Prostate gland (tissue), 2 donors: ENCODE data around the gene SPSB4. TPM values are rescaled to one million over a fixed set of nuclear protein-coding genes. Genes with fewer than 3 reads are reported as not detected.
A peak's percentile ranks its signal among the peaks of the same experiment; 100 is the strongest.

Experiments
- DNase-seq: peaks from one replicate; pipeline ENCODE4 v3.0.0-alpha.2; 2019; ENCODE audit warnings: low spot score
- H3K27ac ChIP-seq, 2 donors: fragments of 200-600 bp; sonication (generic); 2 replicates each; pipeline ENCODE4 v1.5.1; 2017 to 2019
- H3K27me3 ChIP-seq: fragments of 200-600 bp; sonication (generic); replicated peaks from 2 replicates; pipeline ENCODE4 v1.5.1; 2019; ENCODE audit not compliant: insufficient read depth
- H3K36me3 ChIP-seq, 2 donors: fragments of 200-600 bp; sonication (generic); 1 replicate in 1 of 2; 2 replicates in 1 of 2; pipeline versions ENCODE4 v1.5.1 to v1.8.1; 2017 to 2019
- H3K4me1 ChIP-seq: fragments of 200-600 bp; sonication (generic); replicated peaks from 2 replicates; pipeline ENCODE4 v1.5.1; 2019
- H3K4me3 ChIP-seq, 2 donors: fragments of 200-600 bp; sonication (generic); 2 replicates each; pipeline ENCODE4 v1.5.1; 2017 to 2019
- H3K9me3 ChIP-seq: fragments of 200-600 bp; sonication (generic); 2 replicates; pipeline ENCODE4 v1.5.1; 2017
- POLR2A ChIP-seq: fragments of 450-650 bp; IDR thresholded peaks from one replicate; pipeline ENCODE4 v1.6.1; 2016; ENCODE audit warnings: antibody characterized with exemption, mild to moderate bottlenecking
- POLR2AphosphoS5 ChIP-seq: sonication (generic); formaldehyde crosslinking; IDR thresholded peaks from one replicate; pipeline ENCODE4 v1.6.1; 2017; ENCODE audit warnings: antibody characterized with exemption
- WGBS: methylation state at CpG from one replicate; pipeline ENCODE4 v1.1.5; 2018; 5-methylcytosine and 5-hydroxymethylcytosine counted together
- intact Hi-C: fragments of 100-400 bp; cut with DNase I; formaldehyde crosslinking; loops from one replicate; pipeline ENCODE4 v1.14.2; 2022
- total RNA-seq, 2 donors: library from RNA; depleted of rRNA; stranded (reverse); fragments of >200 nt; gene quantifications; one replicate each; pipeline ENCODE4 v1.1.0, GENCODE V29; 2016
- TF ChIP-seq, protein P1 (sequence below), 4 experiments: fragments of 200-600 bp in 2 of 4; fragments of 450-650 bp in 2 of 4; sonication (generic) in 2 of 4; IDR thresholded peaks; 1 replicate in 3 of 4; 2 replicates in 1 of 4; pipeline ENCODE4 v1.5.1; 2016 to 2019; ENCODE audit warnings: antibody characterized with exemption in 4 of 4, mild to moderate bottlenecking in 2 of 4, moderate library complexity in 2 of 4

The SPSB4 gene
- total RNA-seq, 2 donors from 2014 or later = 1.0 TPM; not detected in 1

DNA sequence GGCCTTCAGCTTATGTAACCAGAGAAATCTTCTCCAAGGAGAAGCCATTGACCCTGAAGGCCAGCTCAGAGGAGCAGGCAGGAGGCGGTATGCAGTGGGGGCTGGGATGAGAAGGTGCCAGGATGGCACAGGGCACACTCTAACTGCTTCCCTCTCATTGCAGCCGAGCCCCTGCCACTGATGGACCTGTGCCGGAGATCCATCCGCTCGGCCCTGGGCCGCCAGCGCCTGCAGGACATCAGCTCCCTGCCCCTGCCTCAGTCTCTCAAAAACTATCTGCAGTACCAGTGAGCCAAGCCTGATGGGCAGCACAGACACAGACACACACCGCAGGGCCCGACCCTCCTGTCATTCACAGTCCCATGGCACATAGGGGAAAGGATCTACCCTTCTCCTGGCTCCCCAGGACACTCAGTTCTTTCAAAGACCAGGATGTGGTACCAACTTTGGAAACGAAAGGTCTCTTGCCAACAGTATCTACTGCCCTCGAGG lies 95.9 kb downstream of the SPSB4 start:
- no peaks in the 10 kb centered on the region for H3K36me3 ChIP-seq
- TF ChIP-seq, protein P1, sequence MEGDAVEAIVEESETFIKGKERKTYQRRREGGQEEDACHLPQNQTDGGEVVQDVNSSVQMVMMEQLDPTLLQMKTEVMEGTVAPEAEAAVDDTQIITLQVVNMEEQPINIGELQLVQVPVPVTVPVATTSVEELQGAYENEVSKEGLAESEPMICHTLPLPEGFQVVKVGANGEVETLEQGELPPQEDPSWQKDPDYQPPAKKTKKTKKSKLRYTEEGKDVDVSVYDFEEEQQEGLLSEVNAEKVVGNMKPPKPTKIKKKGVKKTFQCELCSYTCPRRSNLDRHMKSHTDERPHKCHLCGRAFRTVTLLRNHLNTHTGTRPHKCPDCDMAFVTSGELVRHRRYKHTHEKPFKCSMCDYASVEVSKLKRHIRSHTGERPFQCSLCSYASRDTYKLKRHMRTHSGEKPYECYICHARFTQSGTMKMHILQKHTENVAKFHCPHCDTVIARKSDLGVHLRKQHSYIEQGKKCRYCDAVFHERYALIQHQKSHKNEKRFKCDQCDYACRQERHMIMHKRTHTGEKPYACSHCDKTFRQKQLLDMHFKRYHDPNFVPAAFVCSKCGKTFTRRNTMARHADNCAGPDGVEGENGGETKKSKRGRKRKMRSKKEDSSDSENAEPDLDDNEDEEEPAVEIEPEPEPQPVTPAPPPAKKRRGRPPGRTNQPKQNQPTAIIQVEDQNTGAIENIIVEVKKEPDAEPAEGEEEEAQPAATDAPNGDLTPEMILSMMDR (IDR thresholded peaks at IDR 0.05) = no peak
- no peak for TF ChIP-seq POLR2A
- TF ChIP-seq POLR2AphosphoS5 = no peak
- H3K4me1 ChIP-seq = no peaks in the 10 kb centered on the region
- no peak for DNase-seq
- WGBS = 92% methylated on average over 11 of the region's 11 CpGs
- H3K9me3 ChIP-seq = no peaks in the 10 kb centered on the region
- H3K27me3 ChIP-seq = no peaks in the 10 kb centered on the region
- H3K27ac ChIP-seq = no peak overlapping the region
- intact Hi-C loops = no loop called here
- H3K4me3 ChIP-seq = no peak overlapping the region

GRCh38 chr3:141147657-141148056 lies 96.5 kb downstream of the SPSB4 start:
- no peaks in the 10 kb centered on the region for H3K9me3 ChIP-seq
- TF ChIP-seq POLR2A (no peak), POLR2AphosphoS5 (peak; percentile 48)
- TF ChIP-seq, protein P1 (IDR thresholded peaks at IDR 0.05) = no peak
- H3K4me1 ChIP-seq = no peaks in the 10 kb centered on the region
- H3K27ac ChIP-seq = no peak overlapping the region
- intact Hi-C loops = no loop called here
- no peaks in the 10 kb centered on the region for H3K27me3 ChIP-seq
- 41% methylated on average over 9 of the region's 9 CpGs for WGBS
- peak; percentile 60 for DNase-seq
- no peak overlapping the region for H3K4me3 ChIP-seq
- H3K36me3 ChIP-seq = no peaks in the 10 kb centered on the region

GRCh38 chr3:141148169-141148568 lies 97.0 kb downstream of the SPSB4 start:
- H3K36me3 ChIP-seq = no peaks in the 10 kb centered on the region
- no peak for TF ChIP-seq POLR2AphosphoS5
- TF ChIP-seq POLR2A = no peak
- TF ChIP-seq, protein P1 (IDR thresholded peaks at IDR 0.05) = no peak
- WGBS = 93% methylated on average over 6 of the region's 6 CpGs
- H3K27ac ChIP-seq = no peak overlapping the region
- no peaks in the 10 kb centered on the region for H3K9me3 ChIP-seq
- no peak overlapping the region for H3K4me3 ChIP-seq
- H3K27me3 ChIP-seq = no peaks in the 10 kb centered on the region
- intact Hi-C loops = no loop called here
- no peak for DNase-seq
- no peaks in the 10 kb centered on the region for H3K4me1 ChIP-seq

GRCh38 chr3:141148770-141149169 lies 97.6 kb downstream of the SPSB4 start:
- DNase-seq = no peak
- no peak overlapping the region for H3K4me3 ChIP-seq
- TF ChIP-seq POLR2AphosphoS5 (no peak), POLR2A (no peak)
- TF ChIP-seq, protein P1 (IDR thresholded peaks at IDR 0.05) = no peak
- no peak overlapping the region for H3K27ac ChIP-seq
- H3K4me1 ChIP-seq = no peaks in the 10 kb centered on the region
- H3K36me3 ChIP-seq = no peaks in the 10 kb centered on the region
- intact Hi-C loops = no loop called here
- 95% methylated on average over 2 of the region's 2 CpGs for WGBS
- H3K27me3 ChIP-seq = no peaks in the 10 kb centered on the region
- no peaks in the 10 kb centered on the region for H3K9me3 ChIP-seq

DNA sequence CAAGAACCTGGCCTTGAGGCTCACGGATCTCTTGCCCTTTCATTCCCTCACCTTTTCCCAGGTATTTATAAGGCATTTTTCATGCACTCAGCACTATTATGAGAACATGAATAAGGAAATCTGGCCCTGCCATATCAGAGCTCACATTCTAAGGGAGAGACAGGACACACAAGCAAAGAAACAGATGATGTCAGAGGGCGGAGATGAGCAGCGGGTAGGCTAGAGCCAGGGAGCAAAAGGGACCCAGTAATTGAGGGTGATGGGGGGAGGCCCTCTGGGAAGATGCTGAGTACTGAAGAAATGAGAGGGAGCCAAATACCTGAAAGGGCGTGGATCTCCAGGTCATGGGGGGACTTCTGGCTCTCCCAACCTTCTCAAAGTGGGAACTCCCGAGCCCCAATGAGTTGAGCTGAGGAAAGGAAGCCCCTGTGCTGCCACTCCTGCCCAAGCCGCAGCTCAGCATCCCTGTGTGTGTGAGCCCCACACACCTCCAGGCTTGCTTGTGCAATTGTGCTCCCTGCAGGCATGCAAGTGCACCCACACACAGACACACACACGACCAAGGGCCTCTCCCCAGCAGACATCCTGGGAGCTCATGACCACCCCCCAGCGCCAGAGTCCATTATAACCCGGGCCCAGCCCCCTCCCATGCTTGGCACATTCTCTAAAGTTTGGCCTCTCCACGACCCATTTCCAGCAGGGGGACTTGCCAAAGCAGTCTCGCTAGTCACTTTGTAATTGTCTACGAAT lies 99.1 kb downstream of the SPSB4 start:
- no peaks in the 10 kb centered on the region for H3K4me1 ChIP-seq
- no peaks in the 10 kb centered on the region for H3K27me3 ChIP-seq
- H3K4me3 ChIP-seq = no peak overlapping the region
- 80% methylated on average over 12 of the region's 12 CpGs for WGBS
- no peaks in the 10 kb centered on the region for H3K36me3 ChIP-seq
- DNase-seq = no peak
- intact Hi-C loops = no loop called here
- no peaks in the 10 kb centered on the region for H3K9me3 ChIP-seq
- no peak overlapping the region for H3K27ac ChIP-seq
- TF ChIP-seq, protein P1 (IDR thresholded peaks at IDR 0.05) = no peak
- TF ChIP-seq POLR2A = no peak
- TF ChIP-seq POLR2AphosphoS5 = no peak
